Lower leg skin (tissue), 3 donors: ENCODE measurements around the gene ADARB1.

Source experiments
- CTCF ChIP-seq, 3 donors: fragments of 450-650 bp; IDR thresholded peaks; one replicate each; pipeline ENCODE4 v1.5.1; 2016; ENCODE audit warnings: antibody characterized with exemption in 3 of 3, mild to moderate bottlenecking in 3 of 3, moderate library complexity in 2 of 3
- POLR2A ChIP-seq, 2 donors: fragments of 450-650 bp; IDR thresholded peaks; one replicate each; pipeline ENCODE4 v1.6.1; 2016 to 2017; ENCODE audit warnings: antibody characterized with exemption in 2 of 2, mild to moderate bottlenecking in 1 of 2, moderate library complexity in 1 of 2

GRCh38 chr21:45141507-45141906, 67.1 kb downstream of the ADARB1 start:
- TF ChIP-seq CTCF (IDR thresholded peaks at IDR 0.05) (no peak), POLR2A (IDR thresholded peaks at IDR 0.05) (no peak)
